H1 (cell line): ENCODE measurements around the gene OGFOD2.

Experiments used
- EP300 ChIP-seq, 2 experiments: IDR thresholded peaks; 1 replicate in 1 of 2; 2 replicates in 1 of 2; pipeline ENCODE4 v1.6.1; 2011 to 2012; ENCODE audit warnings: low read depth in 2 of 2, low read length in 2 of 2, mild to moderate bottlenecking in 2 of 2, borderline replicate concordance in 1 of 2, inconsistent platforms in 1 of 2, moderate library complexity in 1 of 2
- NRF1 ChIP-seq: IDR thresholded peaks from 2 replicates; pipeline ENCODE4 v1.6.1; 2011; ENCODE audit warnings: mild to moderate bottlenecking, low read depth, low read length, improper control_type of control experiment
- POLR2A ChIP-seq, 2 experiments: IDR thresholded peaks; 1 replicate in 1 of 2; 2 replicates in 1 of 2; pipeline ENCODE4 v1.6.1; 2011; ENCODE audit warnings: low read depth in 2 of 2, low read length in 2 of 2, mild to moderate bottlenecking in 2 of 2; ENCODE audit errors: control extremely low read depth in 1 of 2
- POLR2AphosphoS5 ChIP-seq: IDR thresholded peaks from 2 replicates; pipeline ENCODE4 v1.6.1; 2011; ENCODE audit warnings: low read depth, low read length
- SP1 ChIP-seq: IDR thresholded peaks from 2 replicates; pipeline ENCODE4 v1.6.1; 2011; ENCODE audit warnings: low read depth, low read length
- TAF1 ChIP-seq: IDR thresholded peaks from 2 replicates; pipeline ENCODE4 v1.6.1; 2011; ENCODE audit warnings: mild to moderate bottlenecking, low read depth, low read length
- TF ChIP-seq, protein P1 (sequence below), 3 experiments: IDR thresholded peaks; 1 replicate in 2 of 3; 2 replicates in 1 of 3; pipeline versions ENCODE4 v1.5.1 to v1.6.1; 2011; ENCODE audit warnings: low read length in 3 of 3, mild to moderate bottlenecking in 3 of 3, inconsistent platforms in 2 of 3, low read depth in 1 of 3, moderate library complexity in 1 of 3; ENCODE audit not compliant: insufficient read depth in 1 of 3; ENCODE audit errors: control extremely low read depth in 1 of 3
- TF ChIP-seq, protein P2 (sequence below): IDR thresholded peaks from 2 replicates; pipeline ENCODE4 v1.6.1; 2011; ENCODE audit warnings: low read depth, mild to moderate bottlenecking, low read length; ENCODE audit not compliant: insufficient read depth

DNA sequence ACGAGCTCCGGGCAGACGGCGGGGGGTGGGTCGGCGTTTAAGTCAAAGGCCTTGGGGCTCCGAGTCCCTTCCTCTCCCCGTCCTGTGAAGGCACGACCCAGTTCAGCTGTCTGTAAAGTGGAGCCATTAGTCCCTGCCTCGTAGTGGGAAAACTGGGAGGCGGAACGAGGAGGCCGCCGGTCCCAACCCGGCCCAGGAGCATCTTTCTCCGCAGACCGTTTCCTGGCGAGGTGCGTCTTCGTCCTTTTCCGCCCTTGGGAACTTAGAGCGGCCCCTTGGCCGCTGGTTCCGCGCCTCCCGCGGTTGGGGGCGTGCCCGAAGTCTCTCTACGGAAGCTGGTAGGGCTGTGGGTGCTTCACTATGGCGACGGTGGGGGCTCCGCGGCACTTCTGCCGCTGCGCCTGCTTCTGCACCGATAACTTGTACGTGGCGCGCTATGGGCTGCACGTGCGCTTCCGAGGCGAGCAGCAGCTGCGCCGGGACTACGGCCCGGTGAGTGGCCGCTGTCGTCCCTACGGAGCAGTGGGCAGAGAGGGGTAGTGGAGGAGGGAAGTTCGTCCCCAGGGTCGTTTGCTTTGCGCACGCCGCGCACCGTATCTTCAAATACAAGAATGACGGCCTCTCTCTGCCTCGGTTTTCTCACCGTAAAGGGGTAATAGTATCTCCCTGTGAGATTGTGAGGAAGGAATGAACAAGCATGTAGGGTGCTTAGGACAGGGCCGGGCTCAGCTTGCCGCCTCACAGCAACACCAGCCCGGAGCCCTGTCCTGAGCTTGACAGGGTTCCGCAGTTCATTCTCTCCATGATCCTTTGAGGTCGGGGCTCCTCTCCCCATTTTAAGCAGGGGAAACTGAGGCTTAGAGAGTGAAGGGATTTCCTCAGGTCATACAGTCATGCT is at the start of gene OGFOD2:
- TF ChIP-seq POLR2AphosphoS5 (no peak), SP1 (peak; percentile 84), POLR2A (IDR thresholded peaks at IDR 0.05; ENCODE audit: control extremely low read depth in 1 of 2, low read depth in 2 of 2, low read length in 2 of 2) (peak in 1 of 2 experiments; percentile 40; a peak in 2 of 3 replicates), TAF1 (no peak; the same call in none of the 2 replicates), NRF1 (no peak), EP300 (IDR thresholded peaks at IDR 0.05; ENCODE audit: borderline replicate concordance in 1 of 2, low read depth in 2 of 2, low read length in 2 of 2) (no peak)
- TF ChIP-seq, protein P1, sequence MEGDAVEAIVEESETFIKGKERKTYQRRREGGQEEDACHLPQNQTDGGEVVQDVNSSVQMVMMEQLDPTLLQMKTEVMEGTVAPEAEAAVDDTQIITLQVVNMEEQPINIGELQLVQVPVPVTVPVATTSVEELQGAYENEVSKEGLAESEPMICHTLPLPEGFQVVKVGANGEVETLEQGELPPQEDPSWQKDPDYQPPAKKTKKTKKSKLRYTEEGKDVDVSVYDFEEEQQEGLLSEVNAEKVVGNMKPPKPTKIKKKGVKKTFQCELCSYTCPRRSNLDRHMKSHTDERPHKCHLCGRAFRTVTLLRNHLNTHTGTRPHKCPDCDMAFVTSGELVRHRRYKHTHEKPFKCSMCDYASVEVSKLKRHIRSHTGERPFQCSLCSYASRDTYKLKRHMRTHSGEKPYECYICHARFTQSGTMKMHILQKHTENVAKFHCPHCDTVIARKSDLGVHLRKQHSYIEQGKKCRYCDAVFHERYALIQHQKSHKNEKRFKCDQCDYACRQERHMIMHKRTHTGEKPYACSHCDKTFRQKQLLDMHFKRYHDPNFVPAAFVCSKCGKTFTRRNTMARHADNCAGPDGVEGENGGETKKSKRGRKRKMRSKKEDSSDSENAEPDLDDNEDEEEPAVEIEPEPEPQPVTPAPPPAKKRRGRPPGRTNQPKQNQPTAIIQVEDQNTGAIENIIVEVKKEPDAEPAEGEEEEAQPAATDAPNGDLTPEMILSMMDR (IDR thresholded peaks at IDR 0.05; ENCODE audit: control extremely low read depth in 1 of 3, insufficient read depth in 1 of 3, low read depth in 1 of 3, low read length in 3 of 3), result no peak
- TF ChIP-seq, protein P2, sequence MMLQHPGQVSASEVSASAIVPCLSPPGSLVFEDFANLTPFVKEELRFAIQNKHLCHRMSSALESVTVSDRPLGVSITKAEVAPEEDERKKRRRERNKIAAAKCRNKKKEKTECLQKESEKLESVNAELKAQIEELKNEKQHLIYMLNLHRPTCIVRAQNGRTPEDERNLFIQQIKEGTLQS, result no peak
